ENCODE data around the gene PRKCH.

Gene PRKCH

DNA sequence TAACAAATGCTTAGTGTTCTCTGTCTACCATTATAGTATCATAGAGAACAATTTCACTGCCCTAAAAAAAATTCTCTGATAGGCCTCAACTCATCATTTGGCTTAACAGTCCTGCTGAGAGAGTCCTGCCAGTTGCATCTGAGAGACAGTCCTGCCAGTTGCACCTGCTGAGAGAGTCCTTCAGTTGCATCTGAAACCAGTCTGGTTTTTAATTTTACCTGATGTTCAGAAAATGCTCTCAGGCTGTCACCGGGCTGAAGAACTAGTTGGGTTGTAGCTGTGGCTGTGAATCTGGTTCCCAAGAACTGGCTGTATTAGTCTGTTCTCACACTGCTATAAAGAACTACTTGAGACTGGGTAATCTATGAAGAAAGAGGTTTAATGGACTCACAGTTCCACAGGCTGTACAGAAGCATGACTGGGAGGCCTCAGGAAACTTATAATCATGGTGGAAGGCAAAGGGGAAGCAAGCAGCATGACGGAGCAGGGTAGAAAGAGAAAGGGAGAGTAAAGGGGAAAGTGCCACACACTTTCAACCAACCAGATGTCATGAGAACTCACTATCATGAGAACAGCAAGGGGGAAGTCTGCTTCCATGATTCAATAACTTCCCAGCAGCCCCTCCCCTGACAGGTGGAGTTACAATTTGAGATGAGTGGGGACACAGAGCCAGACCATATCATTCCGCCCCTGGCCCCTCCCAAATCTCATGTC lies 51.6 kb downstream of the PRKCH start:
- peaks cover 6% of the 10 kb centered on the region for H3K27me3 Mint-ChIP-seq
- peaks cover 21% of the 10 kb centered on the region for H3K9me3 Mint-ChIP-seq
- peaks cover 10% of the 10 kb centered on the region for H3K36me3 Mint-ChIP-seq
- DNase-seq (ENCODE audit: low spot score in 2 of 2) (no peak), ATAC-seq (ENCODE audit: low read depth) (no peak)
- H3K4me1 Mint-ChIP-seq: no peaks in the 10 kb centered on the region
- no peak overlapping the region for H3K27ac Mint-ChIP-seq
- H3K4me3 Mint-ChIP-seq: no peak overlapping the region

DNA sequence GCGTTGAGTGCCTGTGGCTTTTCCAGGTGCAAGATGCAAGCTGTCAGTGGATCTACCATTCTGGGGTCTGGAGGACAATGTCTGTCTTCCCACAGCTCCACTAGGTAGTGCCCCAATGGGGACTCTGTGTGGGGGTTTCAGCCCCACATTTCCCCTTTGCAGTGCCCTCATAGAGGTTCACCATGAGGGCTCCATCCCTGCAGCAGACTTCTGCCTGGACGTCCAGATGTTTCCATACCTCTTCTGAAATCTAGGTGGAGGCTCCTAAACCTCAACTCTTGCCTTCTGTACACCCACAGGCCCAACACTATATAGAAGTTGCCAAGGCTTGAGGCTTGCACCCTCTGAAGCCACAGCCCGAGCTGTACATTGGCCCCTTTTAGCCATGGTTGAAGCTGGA lies 52.9 kb downstream of the PRKCH start:
- Mint-ChIP-seq H3K4me3 (no peak overlapping the region), H3K36me3 (peaks cover 10% of the 10 kb centered on the region), H3K9me3 (peaks cover 24% of the 10 kb centered on the region), H3K4me1 (no peaks in the 10 kb centered on the region), H3K27ac (no peak overlapping the region), H3K27me3 (peaks cover 14% of the 10 kb centered on the region)
- DNase-seq (ENCODE audit: low spot score in 2 of 2) (no peak), ATAC-seq (ENCODE audit: low read depth) (no peak)

DNA sequence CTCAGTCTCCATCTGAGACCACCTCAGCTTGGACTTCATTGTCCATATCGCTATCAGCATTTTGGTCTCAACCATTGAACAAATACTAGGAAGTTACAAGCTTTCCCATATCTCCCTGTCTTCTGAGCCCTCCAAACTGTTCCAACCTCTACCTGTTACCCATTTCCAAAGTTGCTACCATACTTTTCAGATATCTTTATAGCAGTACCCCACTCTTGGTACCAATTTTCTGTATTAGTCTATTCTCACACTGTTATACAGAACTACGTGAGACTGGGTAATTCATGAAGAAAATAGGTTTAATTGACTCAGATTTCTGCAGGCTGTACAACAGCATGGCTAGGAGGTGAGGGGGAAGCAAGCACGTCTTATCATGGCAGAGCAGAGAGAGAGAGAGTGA lies 53.8 kb downstream of the PRKCH start:
- Mint-ChIP-seq H3K4me3 (no peak overlapping the region), H3K36me3 (peaks cover 10% of the 10 kb centered on the region)
- no peak for ATAC-seq (ENCODE audit: low read depth)

DNA sequence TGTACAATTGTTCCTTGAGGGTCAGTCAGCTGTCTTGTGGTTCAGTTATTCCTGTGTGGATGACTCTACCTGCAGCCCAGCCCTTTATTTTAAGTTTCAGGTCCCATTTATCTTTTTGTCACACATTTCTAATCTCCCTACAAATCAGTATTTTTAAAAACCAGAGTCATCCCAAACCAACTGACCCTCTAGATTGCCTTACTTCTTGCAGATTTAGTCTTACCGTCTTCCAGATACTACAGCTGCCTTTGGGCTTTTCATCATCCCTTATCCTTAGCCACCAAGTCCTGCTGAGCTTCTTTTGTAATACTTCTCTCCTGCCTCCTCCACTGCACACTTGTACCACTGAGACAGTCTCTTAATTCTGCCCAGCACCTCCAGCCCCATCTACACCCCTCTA lies 54.9 kb downstream of the PRKCH start:
- ATAC-seq (ENCODE audit: low read depth) (no peak), DNase-seq (ENCODE audit: low spot score in 2 of 2) (no peak)
- H3K27me3 Mint-ChIP-seq: peaks cover 13% of the 10 kb centered on the region
- peaks cover 24% of the 10 kb centered on the region for H3K9me3 Mint-ChIP-seq
- H3K27ac Mint-ChIP-seq: no peak overlapping the region
- H3K36me3 Mint-ChIP-seq: peaks cover 10% of the 10 kb centered on the region
- H3K4me1 Mint-ChIP-seq: peaks cover 3% of the 10 kb centered on the region
- H3K4me3 Mint-ChIP-seq: no peak overlapping the region

More for the DNA sequence above, 53.8 kb downstream of the PRKCH start:
- Mint-ChIP-seq H3K4me1 (peaks cover 3% of the 10 kb centered on the region), H3K27ac (no peak overlapping the region), H3K27me3 (peaks cover 14% of the 10 kb centered on the region), H3K9me3 (peaks cover 24% of the 10 kb centered on the region)
- DNase-seq (ENCODE audit: low spot score in 2 of 2): no peak

DNA sequence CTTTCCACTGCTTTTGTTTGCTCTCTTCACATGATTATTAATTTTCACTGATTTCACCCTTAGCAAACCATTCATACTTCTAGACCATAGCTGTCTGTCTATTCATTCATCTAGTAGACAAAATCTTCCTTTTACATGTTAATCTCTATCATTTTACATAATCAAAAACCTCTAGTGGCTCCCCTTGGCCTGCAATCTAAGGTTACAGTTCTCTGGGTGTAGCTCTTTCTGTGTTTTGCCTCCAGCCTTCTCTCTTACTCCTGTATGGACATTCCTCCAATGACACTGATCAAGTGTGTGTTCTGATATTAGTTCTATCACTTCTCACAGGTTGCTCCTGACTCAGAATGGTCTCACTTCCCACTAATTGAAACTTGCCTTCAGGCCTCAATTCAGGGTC lies 56.4 kb downstream of the PRKCH start:
- H3K27ac Mint-ChIP-seq: no peak overlapping the region
- ATAC-seq (ENCODE audit: low read depth): no peak
- H3K9me3 Mint-ChIP-seq: peaks cover 24% of the 10 kb centered on the region
- no peak overlapping the region for H3K4me3 Mint-ChIP-seq
- peaks cover 3% of the 10 kb centered on the region for H3K4me1 Mint-ChIP-seq
- H3K27me3 Mint-ChIP-seq: peaks cover 9% of the 10 kb centered on the region
- DNase-seq (ENCODE audit: low spot score in 2 of 2): no peak
- H3K36me3 Mint-ChIP-seq: peaks cover 10% of the 10 kb centered on the region

DNA sequence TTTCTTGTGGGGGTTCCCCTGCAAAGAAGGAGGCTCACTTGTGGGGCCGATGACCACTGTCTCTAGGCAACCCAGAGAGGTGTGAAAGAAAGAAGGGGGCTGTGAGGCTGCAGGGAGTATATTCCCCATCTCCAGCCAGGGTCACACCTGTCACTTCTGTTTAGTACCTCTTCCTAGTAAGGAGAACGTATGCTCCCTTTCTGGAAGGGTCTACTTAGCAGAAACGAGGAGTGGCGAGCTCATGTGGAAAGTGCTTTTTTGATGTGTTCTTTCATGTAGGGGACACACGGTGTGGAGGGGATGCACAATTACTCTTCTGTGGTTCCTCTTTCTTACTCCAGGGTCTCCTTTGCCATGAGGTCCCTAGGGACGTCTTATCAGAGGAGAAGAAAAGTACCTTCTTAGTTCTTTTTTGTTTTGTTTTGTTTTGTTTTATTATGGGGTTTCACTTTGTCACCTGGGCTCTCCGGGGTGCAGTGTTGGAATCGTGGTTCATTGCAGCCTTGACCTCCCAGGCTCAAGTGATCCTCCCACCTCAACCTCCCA lies 58.3 kb downstream of the PRKCH start:
- Mint-ChIP-seq H3K4me3 (no peak overlapping the region), H3K27me3 (peaks cover 14% of the 10 kb centered on the region), H3K4me1 (peaks cover 3% of the 10 kb centered on the region), H3K9me3 (peaks cover 19% of the 10 kb centered on the region), H3K27ac (no peak overlapping the region), H3K36me3 (peaks cover 9% of the 10 kb centered on the region)
- DNase-seq (ENCODE audit: low spot score in 2 of 2) (no peak), ATAC-seq (ENCODE audit: low read depth) (peak; percentile 71)

DNA sequence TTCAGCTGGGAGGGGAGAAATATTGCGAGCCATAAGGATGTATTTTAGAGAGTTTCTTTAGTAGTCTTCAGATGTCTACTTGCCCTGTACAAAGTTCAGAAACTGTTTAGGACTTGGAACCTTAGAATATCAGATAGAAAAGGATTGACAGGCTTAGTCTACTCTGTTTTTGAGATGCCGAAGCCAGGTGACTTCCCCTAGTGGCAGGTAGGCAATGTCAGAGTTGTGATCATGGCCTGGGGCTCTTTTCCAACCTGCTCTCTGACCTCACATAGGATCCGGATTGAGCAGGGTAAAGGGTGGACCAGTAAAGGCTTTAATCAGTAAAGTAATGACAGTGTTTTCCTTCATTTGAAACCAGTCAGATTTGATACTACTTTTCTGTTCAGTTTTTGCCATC lies 59.6 kb downstream of the PRKCH start:
- H3K27me3 Mint-ChIP-seq: peaks cover 14% of the 10 kb centered on the region
- no peak overlapping the region for H3K4me3 Mint-ChIP-seq
- H3K36me3 Mint-ChIP-seq: peaks cover 8% of the 10 kb centered on the region
- no peak overlapping the region for H3K27ac Mint-ChIP-seq
- DNase-seq (ENCODE audit: low spot score in 2 of 2) (no peak), ATAC-seq (ENCODE audit: low read depth) (no peak)
- H3K4me1 Mint-ChIP-seq: peaks cover 3% of the 10 kb centered on the region
- peaks cover 14% of the 10 kb centered on the region for H3K9me3 Mint-ChIP-seq

DNA sequence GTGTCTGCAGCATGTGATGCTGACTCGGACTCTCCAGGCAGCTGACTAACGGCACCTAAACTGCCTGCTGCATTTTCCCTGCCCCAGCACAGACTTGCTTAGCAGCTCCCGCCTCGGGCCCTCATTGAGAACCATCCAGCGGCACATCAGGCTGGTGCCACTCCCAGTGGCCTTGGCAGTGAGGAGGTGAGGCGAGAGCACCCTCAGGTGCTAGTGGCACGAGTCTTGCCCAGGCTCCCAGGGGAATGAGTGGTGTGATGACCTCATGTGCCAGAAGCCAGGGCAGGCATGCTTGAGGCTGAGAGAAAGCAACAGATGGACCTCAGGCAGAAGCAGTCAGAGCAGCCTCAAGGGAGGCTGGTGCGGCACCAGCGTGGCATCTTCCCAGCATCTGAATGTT lies 60.2 kb downstream of the PRKCH start:
- ATAC-seq (ENCODE audit: low read depth) (no peak), DNase-seq (ENCODE audit: low spot score in 2 of 2) (no peak)
- Mint-ChIP-seq H3K4me1 (peaks cover 3% of the 10 kb centered on the region), H3K9me3 (peaks cover 8% of the 10 kb centered on the region), H3K36me3 (peaks cover 3% of the 10 kb centered on the region), H3K27ac (no peak overlapping the region), H3K27me3 (peaks cover 13% of the 10 kb centered on the region), H3K4me3 (no peak overlapping the region)

DNA sequence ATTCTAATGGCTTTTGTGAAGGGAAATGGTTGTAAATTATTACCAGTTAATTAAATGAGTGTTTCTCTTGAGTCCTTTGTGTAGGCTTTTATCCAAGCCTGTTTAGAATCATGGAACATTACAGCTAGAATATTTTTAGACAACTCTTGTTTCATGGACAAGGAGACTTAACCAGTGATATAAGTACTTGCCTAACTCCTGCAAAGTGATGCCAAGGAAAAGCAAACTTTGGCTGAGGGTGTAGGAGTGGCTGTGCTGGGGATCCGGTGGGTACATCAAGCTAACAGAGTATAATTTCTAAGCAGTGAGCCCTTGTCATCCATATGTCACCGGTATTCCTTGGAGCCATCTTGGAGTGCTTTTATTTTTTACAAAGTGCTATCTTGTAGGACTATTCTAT lies 61.5 kb downstream of the PRKCH start:
- Mint-ChIP-seq H3K36me3 (no peaks in the 10 kb centered on the region), H3K9me3 (peaks cover 3% of the 10 kb centered on the region), H3K4me3 (no peak overlapping the region), H3K4me1 (peaks cover 3% of the 10 kb centered on the region), H3K27ac (no peak overlapping the region), H3K27me3 (peaks cover 13% of the 10 kb centered on the region)
- ATAC-seq (ENCODE audit: low read depth): no peak
- no peak for DNase-seq (ENCODE audit: low spot score in 2 of 2)

DNA sequence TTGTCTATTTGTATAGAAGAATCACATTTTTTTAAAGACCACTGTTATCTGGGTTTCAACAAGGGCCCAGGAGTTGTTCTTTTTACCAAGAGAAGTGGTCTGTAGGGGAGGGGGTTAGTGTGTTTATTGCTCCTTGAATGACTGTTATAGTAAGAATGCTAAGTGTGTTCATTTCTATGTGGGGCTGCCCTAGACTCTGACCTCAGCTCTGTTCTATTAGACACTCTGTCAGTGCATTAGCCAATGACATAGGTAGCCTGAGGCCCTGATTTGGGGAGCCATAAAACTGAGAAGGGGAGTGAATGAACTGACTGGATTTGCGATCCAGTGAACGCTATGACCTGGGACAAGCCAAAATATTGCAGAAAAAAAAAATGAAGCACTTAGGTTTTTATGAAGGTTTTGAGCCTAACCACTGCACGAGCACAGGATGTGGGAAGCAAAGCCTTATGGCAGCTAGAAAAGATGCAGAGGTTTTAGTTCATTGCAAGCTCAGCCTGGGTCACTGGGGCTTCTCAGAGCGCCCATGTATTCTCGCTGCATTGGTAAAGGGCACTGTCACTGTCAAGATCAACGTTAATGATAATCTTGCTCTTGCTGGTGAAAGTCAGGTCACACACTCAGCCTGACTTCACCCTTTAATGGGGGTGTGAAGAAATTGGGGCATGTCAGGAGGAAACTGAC lies 63.8 kb downstream of the PRKCH start:
- ATAC-seq (ENCODE audit: low read depth) (no peak), DNase-seq (ENCODE audit: low spot score in 2 of 2) (no peak)
- no peak overlapping the region for H3K4me3 Mint-ChIP-seq

DNA sequence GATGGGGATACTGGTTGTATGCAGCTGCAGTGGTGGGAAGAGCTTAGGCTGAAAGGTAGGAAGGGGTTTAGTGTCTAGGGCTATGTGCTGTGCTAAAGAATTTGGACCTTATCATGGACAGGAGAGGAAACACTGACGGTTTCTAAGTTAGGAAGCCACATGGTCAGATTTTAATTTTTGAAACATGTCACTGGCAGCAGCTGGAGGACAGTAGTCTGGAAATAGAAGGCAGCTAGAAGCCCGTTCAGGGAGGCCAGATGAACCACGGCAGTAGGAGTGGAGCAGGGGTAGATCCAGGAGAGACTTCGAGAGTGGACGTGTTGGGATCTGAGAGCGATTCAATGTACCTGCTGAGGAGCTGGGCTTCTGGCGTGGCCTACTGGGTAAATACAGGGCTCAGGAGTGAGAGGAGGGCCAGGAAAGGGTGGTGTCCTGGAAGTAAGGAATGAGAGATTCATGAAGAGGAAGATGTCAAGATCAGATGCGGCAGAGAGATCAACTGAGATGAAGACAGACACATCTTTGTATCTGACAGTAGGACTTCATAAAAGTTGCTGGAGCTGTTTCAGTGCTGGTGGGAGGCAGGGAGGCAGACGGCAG lies 64.9 kb downstream of the PRKCH start:
- peaks cover 8% of the 10 kb centered on the region for H3K4me1 Mint-ChIP-seq
- DNase-seq (ENCODE audit: low spot score in 2 of 2) (no peak), ATAC-seq (ENCODE audit: low read depth) (no peak)
- no peaks in the 10 kb centered on the region for H3K36me3 Mint-ChIP-seq
- no peaks in the 10 kb centered on the region for H3K9me3 Mint-ChIP-seq
- no peak overlapping the region for H3K27ac Mint-ChIP-seq
- peaks cover 5% of the 10 kb centered on the region for H3K27me3 Mint-ChIP-seq
- no peak overlapping the region for H3K4me3 Mint-ChIP-seq

More for the DNA sequence above, 63.8 kb downstream of the PRKCH start:
- peaks cover 5% of the 10 kb centered on the region for H3K27me3 Mint-ChIP-seq
- no peaks in the 10 kb centered on the region for H3K36me3 Mint-ChIP-seq
- H3K27ac Mint-ChIP-seq: no peak overlapping the region
- peaks cover 5% of the 10 kb centered on the region for H3K4me1 Mint-ChIP-seq
- H3K9me3 Mint-ChIP-seq: no peaks in the 10 kb centered on the region

DNA sequence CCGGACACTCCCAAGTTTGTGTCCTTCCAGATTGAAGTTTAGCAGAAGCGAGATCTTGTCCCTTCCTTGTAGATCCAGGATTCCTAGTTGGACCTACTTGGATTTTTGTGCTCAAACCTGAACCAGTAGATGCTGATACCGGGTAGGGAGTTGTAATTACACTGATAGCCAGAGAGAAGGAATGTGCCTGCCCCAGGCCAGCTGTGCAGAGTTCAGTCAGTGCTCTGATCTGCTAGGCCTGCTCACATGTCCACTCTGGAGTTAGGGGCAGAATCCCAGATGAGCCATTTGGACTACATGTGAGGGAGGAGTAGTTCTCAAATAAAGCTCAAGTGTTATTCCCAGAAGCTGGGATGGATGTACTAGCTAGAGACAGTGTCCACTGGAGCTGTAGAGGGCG lies 65.7 kb downstream of the PRKCH start:
- H3K36me3 Mint-ChIP-seq: no peaks in the 10 kb centered on the region
- peaks cover 5% of the 10 kb centered on the region for H3K27me3 Mint-ChIP-seq
- H3K9me3 Mint-ChIP-seq: no peaks in the 10 kb centered on the region
- ATAC-seq (ENCODE audit: low read depth) (no peak), DNase-seq (ENCODE audit: low spot score in 2 of 2) (no peak)
- H3K4me3 Mint-ChIP-seq: no peak overlapping the region
- no peak overlapping the region for H3K27ac Mint-ChIP-seq
- peaks cover 8% of the 10 kb centered on the region for H3K4me1 Mint-ChIP-seq

DNA sequence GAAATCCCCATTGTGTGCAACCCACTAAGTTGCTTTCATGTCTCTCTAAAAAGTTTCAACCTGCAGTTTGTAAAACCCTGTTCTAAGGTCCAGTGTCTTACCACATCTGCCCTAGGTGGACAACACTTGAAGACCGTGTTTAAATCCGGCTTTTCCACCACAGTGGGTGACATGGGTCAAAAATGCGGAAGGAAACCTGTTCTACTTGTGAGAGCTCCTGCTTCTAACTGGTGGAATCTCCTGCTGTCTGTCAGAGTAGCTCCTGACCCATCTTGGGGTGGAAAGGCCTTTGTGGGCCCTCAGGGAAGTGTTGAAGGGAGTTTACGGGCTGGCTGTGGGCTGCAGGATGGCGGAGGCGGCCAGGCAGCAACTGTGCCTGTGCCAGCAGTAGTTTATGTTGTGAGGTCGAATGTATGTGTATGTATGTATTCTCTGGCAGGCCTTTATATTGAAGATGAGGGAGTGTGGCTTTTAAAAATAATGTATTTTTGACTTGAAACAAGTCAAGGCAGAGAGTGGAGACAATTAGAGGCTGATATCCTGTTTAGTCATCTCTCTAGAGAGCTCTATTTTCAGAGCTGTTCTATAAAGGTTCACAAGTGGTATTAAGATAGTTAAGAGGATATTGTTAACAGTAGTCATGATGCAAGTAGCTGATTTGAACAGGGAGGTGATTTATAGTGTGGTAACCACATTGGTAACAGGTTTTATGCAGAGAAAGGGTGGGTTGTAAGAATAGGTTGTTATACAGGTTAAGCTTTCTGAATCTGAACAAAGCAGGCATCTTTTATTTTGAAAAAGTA lies 67.0 kb downstream of the PRKCH start:
- Mint-ChIP-seq H3K4me1 (peaks cover 8% of the 10 kb centered on the region), H3K9me3 (no peaks in the 10 kb centered on the region), H3K27ac (no peak overlapping the region), H3K4me3 (no peak overlapping the region), H3K27me3 (peaks cover 3% of the 10 kb centered on the region), H3K36me3 (no peaks in the 10 kb centered on the region)
- ATAC-seq (ENCODE audit: low read depth) (peak; percentile 37), DNase-seq (ENCODE audit: low spot score in 2 of 2) (no peak)

All from memory B cell (primary cell).